Bronchial epithelial cell (primary cell): ENCODE measurements around the gene LRFN4. TPM values are rescaled to one million over a fixed set of nuclear protein-coding genes. Genes with fewer than 3 reads are reported as not detected.

Source experiments
- DNase-seq: peaks from one replicate; pipeline ENCODE4 v3.0.0-alpha.2; 2010; ENCODE audit warnings: low read depth
- FAIRE-seq: peaks from 2 replicates; lab custom pipeline; 2011; peaks lifted over from hg19 to GRCh38; lab: Jason Lieb, UNC
- H3K27me3 ChIP-seq: 2 replicates; pipeline ENCODE4 v1.5.1; 2011; ENCODE audit warnings: low read length; ENCODE audit not compliant: control insufficient read depth, insufficient read depth
- H3K36me3 ChIP-seq: 2 replicates; pipeline ENCODE4 v1.5.1; 2011; ENCODE audit warnings: low read length; ENCODE audit not compliant: control insufficient read depth, insufficient read depth
- H3K4me3 ChIP-seq: 2 replicates; pipeline ENCODE4 v1.5.1; 2011; ENCODE audit warnings: mild to moderate bottlenecking, low read depth, low read length, control low read depth
- total RNA-seq: library from RNA; depleted of rRNA; stranded (reverse); fragments of >200 nt; gene quantifications from 2 replicates; pipeline ENCODE4 v1.2.1, GENCODE V29; 2014
- TF ChIP-seq, protein P1 (sequence below): IDR thresholded peaks from 2 replicates; pipeline ENCODE4 v1.5.1; 2011; ENCODE audit warnings: mild to moderate bottlenecking, moderate library complexity, low read length, control low read depth, inconsistent platforms; ENCODE audit not compliant: insufficient read depth, severe bottlenecking

LRFN4 gene
- total RNA-seq, 1 donor from 2014 or later, result 16.3 TPM

DNA sequence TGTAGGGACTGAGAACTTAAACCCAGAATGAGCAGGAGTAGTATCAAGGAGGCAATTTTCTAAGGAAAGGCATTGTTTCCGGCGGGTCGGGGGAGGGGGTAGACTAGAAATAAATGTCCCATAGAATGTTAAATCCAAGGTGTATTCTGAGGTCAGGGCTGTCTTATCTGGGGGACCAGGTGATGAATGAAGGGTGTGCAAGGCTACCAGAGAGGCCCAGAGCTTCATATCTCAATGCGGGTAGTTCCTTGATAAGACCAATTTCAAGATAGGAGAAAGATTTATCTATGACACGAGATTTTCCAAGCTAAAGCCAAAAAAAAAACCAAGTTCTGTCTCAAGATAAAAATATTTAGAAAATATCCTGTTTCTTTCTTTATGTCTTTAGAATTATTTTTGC is 21.9 kb upstream of the LRFN4 start:
- TF ChIP-seq, protein P1, sequence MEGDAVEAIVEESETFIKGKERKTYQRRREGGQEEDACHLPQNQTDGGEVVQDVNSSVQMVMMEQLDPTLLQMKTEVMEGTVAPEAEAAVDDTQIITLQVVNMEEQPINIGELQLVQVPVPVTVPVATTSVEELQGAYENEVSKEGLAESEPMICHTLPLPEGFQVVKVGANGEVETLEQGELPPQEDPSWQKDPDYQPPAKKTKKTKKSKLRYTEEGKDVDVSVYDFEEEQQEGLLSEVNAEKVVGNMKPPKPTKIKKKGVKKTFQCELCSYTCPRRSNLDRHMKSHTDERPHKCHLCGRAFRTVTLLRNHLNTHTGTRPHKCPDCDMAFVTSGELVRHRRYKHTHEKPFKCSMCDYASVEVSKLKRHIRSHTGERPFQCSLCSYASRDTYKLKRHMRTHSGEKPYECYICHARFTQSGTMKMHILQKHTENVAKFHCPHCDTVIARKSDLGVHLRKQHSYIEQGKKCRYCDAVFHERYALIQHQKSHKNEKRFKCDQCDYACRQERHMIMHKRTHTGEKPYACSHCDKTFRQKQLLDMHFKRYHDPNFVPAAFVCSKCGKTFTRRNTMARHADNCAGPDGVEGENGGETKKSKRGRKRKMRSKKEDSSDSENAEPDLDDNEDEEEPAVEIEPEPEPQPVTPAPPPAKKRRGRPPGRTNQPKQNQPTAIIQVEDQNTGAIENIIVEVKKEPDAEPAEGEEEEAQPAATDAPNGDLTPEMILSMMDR, result no peak
- Histone ChIP-seq H3K4me3 (no peak overlapping the region), H3K36me3 (peaks cover 6% of the 10 kb centered on the region), H3K27me3 (no peaks in the 10 kb centered on the region)
- FAIRE-seq (no peak), DNase-seq (no peak)

DNA sequence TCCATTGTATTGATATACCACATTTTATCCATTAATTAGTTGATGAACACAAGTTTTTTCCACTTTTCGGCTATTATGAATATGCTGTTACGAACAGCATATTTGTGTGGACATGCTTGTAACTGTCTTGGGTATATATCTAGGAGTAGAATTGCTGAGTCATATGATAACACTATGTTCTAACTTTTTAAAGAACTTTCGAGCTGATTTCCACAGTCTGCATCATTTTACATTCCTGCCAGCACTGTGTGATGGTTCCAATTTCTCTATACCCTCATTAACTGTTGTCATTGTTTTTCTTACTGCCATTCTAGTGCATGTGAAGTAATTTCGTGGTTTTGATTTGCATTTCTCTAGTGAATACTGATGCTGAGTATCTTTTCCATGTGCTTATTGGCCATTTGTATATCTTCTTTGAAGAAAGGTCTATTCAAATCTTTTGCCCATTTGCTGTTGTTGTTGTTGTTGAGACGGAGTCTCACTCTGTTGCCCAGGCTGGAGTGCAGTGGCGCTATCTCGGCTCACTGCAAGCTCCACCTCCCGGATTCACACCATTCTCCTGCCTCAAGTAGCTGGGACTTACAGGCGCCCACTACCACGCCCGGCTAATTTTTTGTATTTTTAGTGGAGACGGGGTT is 21.0 kb upstream of the LRFN4 start:
- peaks cover 7% of the 10 kb centered on the region for H3K36me3 ChIP-seq
- no peak for FAIRE-seq
- no peak overlapping the region for H3K4me3 ChIP-seq
- TF ChIP-seq, protein P1, result no peak
- DNase-seq, result no peak
- no peaks in the 10 kb centered on the region for H3K27me3 ChIP-seq

DNA sequence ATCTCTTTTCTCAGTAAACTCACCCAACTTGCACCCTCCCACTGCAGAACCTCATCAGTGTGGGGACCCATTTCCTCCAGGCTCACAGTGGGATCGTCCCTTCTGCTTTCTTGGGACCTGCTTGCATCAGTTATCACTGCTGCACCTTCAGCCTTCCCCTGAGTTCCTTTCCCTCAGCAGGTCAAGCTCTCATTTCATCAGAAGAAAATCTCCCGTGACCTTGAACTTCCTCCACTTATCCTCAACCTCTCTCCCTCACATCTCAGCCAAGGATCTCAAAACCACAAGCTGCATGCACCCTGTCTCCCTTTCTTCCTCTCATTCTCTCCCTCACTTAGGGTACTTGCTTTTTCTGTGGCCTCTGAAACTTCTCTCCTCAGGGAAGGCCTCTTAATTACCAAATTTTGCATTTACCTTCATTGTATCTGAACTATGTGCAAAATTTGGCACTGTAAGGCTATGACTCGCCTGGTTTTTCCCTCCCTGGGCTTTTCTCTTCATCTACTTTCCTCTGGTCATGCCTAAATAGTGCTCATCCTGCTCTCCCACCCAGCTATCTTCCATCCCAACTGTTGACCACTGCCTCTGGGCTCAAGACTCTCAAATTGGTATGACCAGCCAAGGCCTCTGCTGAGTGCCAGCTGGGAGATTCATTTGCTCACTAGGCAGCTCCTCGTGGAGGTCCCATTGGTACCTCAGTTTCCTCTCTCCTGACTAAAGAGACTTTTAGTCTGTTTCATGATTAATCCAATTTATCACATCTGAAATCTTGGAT is 16.4 kb upstream of the LRFN4 start:
- no peak for FAIRE-seq
- Histone ChIP-seq H3K4me3 (no peak overlapping the region), H3K27me3 (no peaks in the 10 kb centered on the region), H3K36me3 (peaks cover 21% of the 10 kb centered on the region)
- TF ChIP-seq, protein P1, result no peak
- DNase-seq, result no peak

DNA sequence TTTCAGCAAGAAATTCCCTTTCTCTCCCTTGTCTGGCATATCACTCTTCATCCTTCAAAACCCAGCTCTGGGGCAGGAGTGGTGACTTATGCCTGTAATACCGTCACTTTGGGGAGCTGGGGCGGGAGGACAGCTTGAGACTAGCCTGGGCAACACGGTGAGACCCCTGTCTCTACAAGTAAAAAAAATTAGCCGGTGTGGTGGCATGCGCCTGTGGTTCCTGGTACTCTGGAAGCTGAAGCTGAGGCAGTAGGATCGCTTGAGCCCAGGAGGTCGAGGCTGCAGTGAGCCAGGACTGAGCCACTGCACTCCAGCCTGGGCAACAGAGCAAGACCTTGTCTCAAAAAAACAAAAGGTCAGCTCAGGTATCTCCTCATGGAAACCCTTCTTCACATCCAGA is 15.0 kb upstream of the LRFN4 start:
- no peak for FAIRE-seq
- peaks cover 31% of the 10 kb centered on the region for H3K36me3 ChIP-seq
- no peak for DNase-seq
- peak overlapping the region; percentile 96 for H3K4me3 ChIP-seq
- no peaks in the 10 kb centered on the region for H3K27me3 ChIP-seq
- TF ChIP-seq, protein P1, result no peak

DNA sequence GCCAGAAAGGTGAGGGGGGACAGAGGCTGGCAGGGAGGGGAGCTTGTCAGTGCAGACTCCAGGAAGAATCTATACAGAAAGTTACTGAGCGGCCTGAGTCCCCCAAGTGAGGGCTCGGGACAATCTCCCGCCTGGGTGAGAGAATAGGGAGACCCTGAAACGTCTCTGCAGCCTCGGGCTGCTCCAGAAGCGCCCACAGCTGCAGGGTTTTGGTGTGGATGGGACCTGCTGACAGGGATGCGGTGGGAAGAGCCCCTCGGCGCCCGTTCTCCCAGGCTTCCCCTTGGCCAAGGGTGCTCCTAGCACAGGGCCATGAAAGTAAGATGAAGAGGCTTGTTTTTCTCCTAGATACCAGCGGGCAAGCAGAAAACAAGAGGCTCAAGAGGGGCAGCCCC is 14.4 kb upstream of the LRFN4 start:
- Histone ChIP-seq H3K27me3 (no peaks in the 10 kb centered on the region), H3K4me3 (peak overlapping the region; percentile 96), H3K36me3 (peaks cover 32% of the 10 kb centered on the region)
- FAIRE-seq (no peak), DNase-seq (no peak)
- TF ChIP-seq, protein P1, result no peak
